K562 (cell line): ENCODE data around the gene GDF2. TPM values are rescaled to one million over a fixed set of nuclear protein-coding genes. Genes with fewer than 3 reads are reported as not detected.
A peak's percentile ranks its signal among the peaks of the same experiment; 100 is the strongest.

Experiments
- ATAC-seq: fragments of 200-7000 bp; cut with Tn5 transposase; 3 replicates; pipeline ENCODE4 v1.9.1; 2020; ENCODE audit warnings: moderate library complexity
- BruUV-seq: library from RNA; stranded (reverse); fragments of 400-500 nt; replicated peaks from 2 replicates; lab custom pipeline; 2021; lab: Mats Ljungman, UMichigan
- CTCF ChIA-PET: fragments of 300-600 bp; formaldehyde crosslinking; extraction: SDS; loops from one replicate; lab custom pipeline; 2021; ENCODE audit warnings: low intra/inter-chr PET ratio; lab: Yijun Ruan, JAX
- POLR2A ChIA-PET: fragments of 300-600, 350-650 bp; sonication (Branson Sonifier 250); formaldehyde crosslinking; extraction: SDS; loops from one replicate; lab custom pipeline; 2021; ENCODE audit warnings: antibody characterized with exemption, inconsistent platforms; lab: Yijun Ruan, JAX
- DNase-seq, 4 experiments: peaks; one replicate each; pipeline versions ENCODE4 v3.0.0 to v3.0.0-alpha.2; 2011 to 2018; ENCODE audit warnings: low spot score in 3 of 4, mixed read lengths in 3 of 4; ENCODE audit errors: extremely low read depth in 1 of 4
- FAIRE-seq: peaks from 2 replicates; lab custom pipeline; 2011; peaks lifted over from hg19 to GRCh38; lab: Jason Lieb, UNC
- H2AFZ ChIP-seq: 2 replicates; pipeline ENCODE4 v1.6.0; 2011; ENCODE audit warnings: low read depth, low read length, control low read depth, inconsistent platforms
- H3K27ac ChIP-seq: fragments of 200-600 bp; 3 replicates; pipeline ENCODE4 v1.8.0; 2011; ENCODE audit warnings: low read depth, mild to moderate bottlenecking, control low read depth, inconsistent platforms, low read length, moderate library complexity, mixed read lengths; ENCODE audit errors: extremely low read depth
- H3K27me3 ChIP-seq, 2 experiments: fragments of 300-600 bp in 1 of 2; 2 replicates in 1 of 2; 3 replicates in 1 of 2; pipeline versions ENCODE4 v1.6.0 to v1.8.0; 2011; ENCODE audit warnings: inconsistent platforms in 2 of 2, low read length in 2 of 2, mild to moderate bottlenecking in 1 of 2, mixed read lengths in 1 of 2, moderate library complexity in 1 of 2; ENCODE audit not compliant: control insufficient read depth in 2 of 2, insufficient read depth in 2 of 2
- H3K36me3 ChIP-seq: fragments of 300-600 bp; 3 replicates; pipeline ENCODE4 v1.8.0; 2011; ENCODE audit warnings: mild to moderate bottlenecking, low read length, inconsistent platforms; ENCODE audit not compliant: control insufficient read depth, insufficient read depth
- H3K4me1 ChIP-seq, 2 experiments: fragments of 200-600 bp in 1 of 2; replicated peaks in 1 of 2; 2 replicates in 1 of 2; 3 replicates in 1 of 2; pipeline versions ENCODE4 v1.5.1 to v1.8.0; 2011; ENCODE audit warnings: inconsistent platforms in 2 of 2, low read length in 2 of 2, mild to moderate bottlenecking in 1 of 2, mixed read lengths in 1 of 2, moderate library complexity in 1 of 2; ENCODE audit not compliant: control insufficient read depth in 2 of 2, insufficient read depth in 2 of 2
- H3K4me2 ChIP-seq: 2 replicates; pipeline ENCODE4 v1.6.1; 2011; ENCODE audit warnings: low read length, control low read depth, inconsistent platforms, mixed read lengths; ENCODE audit not compliant: insufficient read depth
- H3K4me3 ChIP-seq: fragments of 200-600 bp; sonication (generic), shearing (Covaris generic); 2 replicates; pipeline ENCODE4 v1.5.1; 2016; ENCODE audit warnings: control low read depth, inconsistent platforms
- H3K79me2 ChIP-seq: fragments of 200-600 bp; 3 replicates; pipeline ENCODE4 v1.8.0; 2011; ENCODE audit warnings: low read length, inconsistent platforms; ENCODE audit not compliant: control insufficient read depth, insufficient read depth
- H3K9ac ChIP-seq, 2 experiments: 2 replicates each; pipeline versions ENCODE4 v1.6.0 to v1.6.1; 2011; ENCODE audit warnings: low read depth in 2 of 2, low read length in 2 of 2, control low read depth in 1 of 2, inconsistent platforms in 1 of 2, mild to moderate bottlenecking in 1 of 2, mixed read lengths in 1 of 2; ENCODE audit not compliant: insufficient read depth in 1 of 2
- H3K9me1 ChIP-seq: one replicate; pipeline ENCODE4 v1.6.0; 2011; ENCODE audit warnings: inconsistent platforms, mild to moderate bottlenecking, low read length, moderate library complexity; ENCODE audit not compliant: control insufficient read depth, insufficient read depth
- H3K9me3 ChIP-seq: replicated peaks from 2 replicates; pipeline ENCODE4 v1.5.1; 2011; ENCODE audit warnings: low read depth, low read length, inconsistent platforms; ENCODE audit not compliant: control insufficient read depth, insufficient read depth
- H4K20me1 ChIP-seq: replicated peaks from 2 replicates; pipeline ENCODE4 v1.6.1; 2011; ENCODE audit warnings: low read length, inconsistent platforms, mixed read lengths; ENCODE audit not compliant: control insufficient read depth, insufficient read depth
- ERF ChIP-seq: fragments of 450-650 bp; formaldehyde crosslinking; IDR thresholded peaks from 2 replicates; pipeline ENCODE4 v1.4.0; 2020; ENCODE audit warnings: mild to moderate bottlenecking, mixed read lengths
- HMGXB4 ChIP-seq: sonication (generic); formaldehyde crosslinking; IDR thresholded peaks from 2 replicates; pipeline ENCODE4 v1.8.1; 2023; ENCODE audit warnings: mild to moderate bottlenecking, missing genetic modification reagents
- RBM39 ChIP-seq: fragments of 200-400 bp; formaldehyde crosslinking; optimal IDR thresholded peaks from 2 replicates; pipeline ENCODE3; 2018; ENCODE audit warnings: low read depth, low read length
- ZNF354B ChIP-seq: fragments of 250-450 bp; sonication (Bioruptor Pico); IDR thresholded peaks from 2 replicates; pipeline ENCODE4 v1.4.0; 2020
- WGBS: fragments of 100-300 bp; shearing (Covaris generic); methylation state at CpG from one replicate; pipeline ENCODE4 v1.1.6; 2016; ENCODE audit warnings: low coverage, mixed read lengths; ENCODE audit not compliant: insufficient coverage; ENCODE audit errors: missing lambda C conversion rate; 5-methylcytosine and 5-hydroxymethylcytosine counted together
- in situ Hi-C: fragments of 300-500 bp; cut with MboI; formaldehyde crosslinking; loops from 4 replicates; pipeline ENCODE4 v1.15.0; 2018; ENCODE audit warnings: inconsistent platforms, mixed read lengths
- intact Hi-C: fragments of 100-400 bp; cut with micrococcal nuclease; formaldehyde crosslinking; loops from 2 replicates; pipeline ENCODE4 v1.14.2; 2022
- polyA plus RNA-seq, 8 experiments: library from polyadenylated mRNA; depleted of rRNA in 4 of 8; stranded (reverse) in 5 of 8; unstranded in 3 of 8; fragments of >200 nt; fragmentation: Nextera tagmentation in 2 of 8; fragmentation: Illumina TruSeq in 1 of 8; extraction: Ambion mirVana in 2 of 8; extraction: Trizol in 1 of 8; gene quantifications; 2 replicates each; pipeline versions ENCODE4 v1.2.1 to v1.2.3, GENCODE V29; 2011 to 2014; ENCODE audit warnings: inconsistent platforms in 1 of 8, missing spikeins in 1 of 8
- total RNA-seq, 7 experiments: library from RNA; depleted of rRNA in 6 of 7; stranded (reverse); fragments of >200 nt in 6 of 7; fragmentation: Illumina TruSeq in 2 of 7; extraction: Trizol in 2 of 7; gene quantifications; 2 replicates each; pipeline versions ENCODE4 v1.2.1 to v1.2.3, GENCODE V29; 2011 to 2021; ENCODE audit warnings: low replicate concordance in 1 of 7
- TF ChIP-seq, protein P1 (sequence below): fragments of 450-650 bp; conservative IDR thresholded peaks from 2 replicates; pipeline ENCODE4 v1.6.1; 2016; ENCODE audit warnings: missing genetic modification characterization, low read depth, mild to moderate bottlenecking, control low read depth, missing compliant biosample characterization
- TF ChIP-seq, protein P2 (sequence below), 2 experiments: fragments of 450-650 bp in 1 of 2; sonication (generic) in 1 of 2; formaldehyde crosslinking in 1 of 2; IDR thresholded peaks; 2 replicates each; pipeline versions ENCODE4 v1.7.1 to v1.9.0; 2016 to 2022; ENCODE audit warnings: inconsistent platforms in 1 of 2, mild to moderate bottlenecking in 1 of 2, missing genetic modification reagents in 1 of 2

GDF2 gene
- total and polyA plus RNA-seq, 9 of the 15 experiments (the other 6 are each of a cell fraction or from before 2014, with no cell fraction given) = 0.08 to 0.58 (median 0.27) TPM; not detected in 2

DNA sequence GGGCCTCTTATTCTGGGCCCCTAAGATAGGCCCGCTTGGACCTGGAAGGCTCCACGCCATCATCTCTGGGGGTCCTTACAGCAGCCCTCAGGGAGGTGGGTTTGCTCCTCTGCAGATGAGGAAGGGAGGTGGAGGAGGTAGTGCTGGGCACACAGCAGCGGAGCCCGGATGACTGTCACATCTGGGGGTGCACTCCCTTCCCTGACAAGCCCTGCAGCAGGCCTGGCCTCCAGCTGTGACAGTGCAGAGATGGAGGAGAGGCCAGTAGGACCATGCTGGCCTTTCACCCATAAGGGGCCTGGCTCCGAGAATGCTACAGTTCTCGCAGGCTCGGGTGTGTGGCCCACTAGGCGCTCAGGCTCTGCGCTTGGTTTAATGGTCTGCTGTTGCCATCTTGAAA is 9.2 kb downstream of the GDF2 start:
- TF ChIP-seq, protein P1, sequence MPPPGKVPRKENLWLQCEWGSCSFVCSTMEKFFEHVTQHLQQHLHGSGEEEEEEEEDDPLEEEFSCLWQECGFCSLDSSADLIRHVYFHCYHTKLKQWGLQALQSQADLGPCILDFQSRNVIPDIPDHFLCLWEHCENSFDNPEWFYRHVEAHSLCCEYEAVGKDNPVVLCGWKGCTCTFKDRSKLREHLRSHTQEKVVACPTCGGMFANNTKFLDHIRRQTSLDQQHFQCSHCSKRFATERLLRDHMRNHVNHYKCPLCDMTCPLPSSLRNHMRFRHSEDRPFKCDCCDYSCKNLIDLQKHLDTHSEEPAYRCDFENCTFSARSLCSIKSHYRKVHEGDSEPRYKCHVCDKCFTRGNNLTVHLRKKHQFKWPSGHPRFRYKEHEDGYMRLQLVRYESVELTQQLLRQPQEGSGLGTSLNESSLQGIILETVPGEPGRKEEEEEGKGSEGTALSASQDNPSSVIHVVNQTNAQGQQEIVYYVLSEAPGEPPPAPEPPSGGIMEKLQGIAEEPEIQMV (tag) = no peak
- no peak for TF ChIP-seq ERF
- TF ChIP-seq RBM39 = no peak
- no peak for TF ChIP-seq ZNF354B (CRISPR knock-in tag)
- TF ChIP-seq, protein P2, sequence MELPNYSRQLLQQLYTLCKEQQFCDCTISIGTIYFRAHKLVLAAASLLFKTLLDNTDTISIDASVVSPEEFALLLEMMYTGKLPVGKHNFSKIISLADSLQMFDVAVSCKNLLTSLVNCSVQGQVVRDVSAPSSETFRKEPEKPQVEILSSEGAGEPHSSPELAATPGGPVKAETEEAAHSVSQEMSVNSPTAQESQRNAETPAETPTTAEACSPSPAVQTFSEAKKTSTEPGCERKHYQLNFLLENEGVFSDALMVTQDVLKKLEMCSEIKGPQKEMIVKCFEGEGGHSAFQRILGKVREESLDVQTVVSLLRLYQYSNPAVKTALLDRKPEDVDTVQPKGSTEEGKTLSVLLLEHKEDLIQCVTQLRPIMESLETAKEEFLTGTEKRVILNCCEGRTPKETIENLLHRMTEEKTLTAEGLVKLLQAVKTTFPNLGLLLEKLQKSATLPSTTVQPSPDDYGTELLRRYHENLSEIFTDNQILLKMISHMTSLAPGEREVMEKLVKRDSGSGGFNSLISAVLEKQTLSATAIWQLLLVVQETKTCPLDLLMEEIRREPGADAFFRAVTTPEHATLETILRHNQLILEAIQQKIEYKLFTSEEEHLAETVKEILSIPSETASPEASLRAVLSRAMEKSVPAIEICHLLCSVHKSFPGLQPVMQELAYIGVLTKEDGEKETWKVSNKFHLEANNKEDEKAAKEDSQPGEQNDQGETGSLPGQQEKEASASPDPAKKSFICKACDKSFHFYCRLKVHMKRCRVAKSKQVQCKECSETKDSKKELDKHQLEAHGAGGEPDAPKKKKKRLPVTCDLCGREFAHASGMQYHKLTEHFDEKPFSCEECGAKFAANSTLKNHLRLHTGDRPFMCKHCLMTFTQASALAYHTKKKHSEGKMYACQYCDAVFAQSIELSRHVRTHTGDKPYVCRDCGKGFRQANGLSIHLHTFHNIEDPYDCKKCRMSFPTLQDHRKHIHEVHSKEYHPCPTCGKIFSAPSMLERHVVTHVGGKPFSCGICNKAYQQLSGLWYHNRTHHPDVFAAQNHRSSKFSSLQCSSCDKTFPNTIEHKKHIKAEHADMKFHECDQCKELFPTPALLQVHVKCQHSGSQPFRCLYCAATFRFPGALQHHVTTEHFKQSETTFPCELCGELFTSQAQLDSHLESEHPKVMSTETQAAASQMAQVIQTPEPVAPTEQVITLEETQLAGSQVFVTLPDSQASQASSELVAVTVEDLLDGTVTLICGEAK (IDR thresholded peaks at IDR 0.05) = no peak
- TF ChIP-seq, protein P2 (CRISPR knock-in tag; IDR thresholded peaks at IDR 0.05) = no peak
- no peak for TF ChIP-seq HMGXB4
- H4K20me1 ChIP-seq = no peaks in the 10 kb centered on the region
- no peaks in the 10 kb centered on the region for H3K36me3 ChIP-seq
- intact Hi-C loops = no loop called here
- 72% methylated on average over 7 of the region's 9 CpGs for WGBS
- no peak overlapping the region for H3K27ac ChIP-seq
- no TSS peak for BruUV-seq
- peak overlapping the region; percentile 45; the same call in 1 of the 2 replicates for H2AFZ ChIP-seq
- H3K4me3 ChIP-seq = no peak overlapping the region
- H3K79me2 ChIP-seq = no peaks in the 10 kb centered on the region
- CTCF ChIA-PET = no interaction called here
- no peak for DNase-seq
- FAIRE-seq = no peak
- peaks cover 27 to 30% of the 10 kb centered on the region in 2 experiments for H3K4me1 ChIP-seq
- H3K9me3 ChIP-seq = no peaks in the 10 kb centered on the region
- H3K4me2 ChIP-seq = no peak overlapping the region
- no peak for ATAC-seq
- in situ Hi-C loops = no loop called here
- H3K9me1 ChIP-seq = no peaks in the 10 kb centered on the region
- H3K9ac ChIP-seq = peak overlapping the region in 1 of 2 experiments; percentile 55; a peak in 1 of 4 replicates
- no peaks in the 10 kb centered on the region; a peak in 1 of 5 replicates for H3K27me3 ChIP-seq
- POLR2A ChIA-PET = interaction anchor here (2.2 kb wide), 1 partner anchor 8 kb away, joined by 11 read pairs; no protein-coding TSS in a partner anchor
